ENCODE data around the gene CUEDC1.

Gene CUEDC1

GRCh38 chr17:57956291-57957119, 1.3 kb upstream of the CUEDC1 start:
- no peak overlapping the region for H3K27ac ChIP-seq (ENCODE audit: low read depth, low read length)
- H3K4me1 ChIP-seq (ENCODE audit: control insufficient read depth, insufficient read depth, low read length): peaks cover 26% of the 10 kb centered on the region
- H3K9ac ChIP-seq (ENCODE audit: low read depth, low read length): no peak overlapping the region
- H3K36me3 ChIP-seq (ENCODE audit: control insufficient read depth, insufficient read depth, low read length): no peaks in the 10 kb centered on the region
- peak overlapping the region; percentile 68; the same call in 1 of the 2 replicates for H3K4me3 ChIP-seq (ENCODE audit: low read depth, low read length)
- H3K27me3 ChIP-seq (ENCODE audit: control insufficient read depth, insufficient read depth, low read length): peaks cover 41% of the 10 kb centered on the region
- no peaks in the 10 kb centered on the region for H3K9me3 ChIP-seq (ENCODE audit: control insufficient read depth, insufficient read depth, low read length)

GRCh38 chr17:57954397-57955182, 622 bp downstream of the CUEDC1 start:
- Histone ChIP-seq H3K9me3 (ENCODE audit: control insufficient read depth, insufficient read depth, low read length) (no peaks in the 10 kb centered on the region), H3K4me1 (ENCODE audit: control insufficient read depth, insufficient read depth, low read length) (peaks cover 31% of the 10 kb centered on the region), H3K27ac (ENCODE audit: low read depth, low read length) (peak overlapping the region; percentile 71), H3K27me3 (ENCODE audit: control insufficient read depth, insufficient read depth, low read length) (peaks cover 41% of the 10 kb centered on the region), H3K9ac (ENCODE audit: low read depth, low read length) (no peak overlapping the region), H3K36me3 (ENCODE audit: control insufficient read depth, insufficient read depth, low read length) (no peaks in the 10 kb centered on the region), H3K4me3 (ENCODE audit: low read depth, low read length) (peak overlapping the region; percentile 70)

GRCh38 chr17:57953705-57954396, 1.4 kb downstream of the CUEDC1 start:
- Histone ChIP-seq H3K27ac (ENCODE audit: low read depth, low read length) (peak overlapping the region; percentile 71), H3K4me1 (ENCODE audit: control insufficient read depth, insufficient read depth, low read length) (peaks cover 35% of the 10 kb centered on the region), H3K9me3 (ENCODE audit: control insufficient read depth, insufficient read depth, low read length) (no peaks in the 10 kb centered on the region), H3K4me3 (ENCODE audit: low read depth, low read length) (peak overlapping the region; percentile 70), H3K36me3 (ENCODE audit: control insufficient read depth, insufficient read depth, low read length) (no peaks in the 10 kb centered on the region), H3K9ac (ENCODE audit: low read depth, low read length) (no peak overlapping the region), H3K27me3 (ENCODE audit: control insufficient read depth, insufficient read depth, low read length) (peaks cover 41% of the 10 kb centered on the region)

GRCh38 chr17:57953219-57953618, 2.0 kb downstream of the CUEDC1 start:
- Histone ChIP-seq H3K9ac (ENCODE audit: low read depth, low read length) (no peak overlapping the region), H3K9me3 (ENCODE audit: control insufficient read depth, insufficient read depth, low read length) (no peaks in the 10 kb centered on the region), H3K27ac (ENCODE audit: low read depth, low read length) (no peak overlapping the region), H3K4me1 (ENCODE audit: control insufficient read depth, insufficient read depth, low read length) (peaks cover 39% of the 10 kb centered on the region), H3K4me3 (ENCODE audit: low read depth, low read length) (no peak overlapping the region), H3K27me3 (ENCODE audit: control insufficient read depth, insufficient read depth, low read length) (peaks cover 41% of the 10 kb centered on the region), H3K36me3 (ENCODE audit: control insufficient read depth, insufficient read depth, low read length) (no peaks in the 10 kb centered on the region)

GRCh38 chr17:57949649-57950048, 5.6 kb downstream of the CUEDC1 start:
- Histone ChIP-seq H3K9me3 (ENCODE audit: control insufficient read depth, insufficient read depth, low read length) (no peaks in the 10 kb centered on the region), H3K4me1 (ENCODE audit: control insufficient read depth, insufficient read depth, low read length) (peaks cover 43% of the 10 kb centered on the region), H3K27ac (ENCODE audit: low read depth, low read length) (no peak overlapping the region), H3K4me3 (ENCODE audit: low read depth, low read length) (no peak overlapping the region), H3K27me3 (ENCODE audit: control insufficient read depth, insufficient read depth, low read length) (peaks cover 15% of the 10 kb centered on the region), H3K36me3 (ENCODE audit: control insufficient read depth, insufficient read depth, low read length) (no peaks in the 10 kb centered on the region), H3K9ac (ENCODE audit: low read depth, low read length) (no peak overlapping the region)

GRCh38 chr17:57948555-57949420, 6.4 kb downstream of the CUEDC1 start:
- Histone ChIP-seq H3K36me3 (ENCODE audit: control insufficient read depth, insufficient read depth, low read length) (no peaks in the 10 kb centered on the region), H3K4me3 (ENCODE audit: low read depth, low read length) (no peak overlapping the region), H3K9ac (ENCODE audit: low read depth, low read length) (no peak overlapping the region), H3K27me3 (ENCODE audit: control insufficient read depth, insufficient read depth, low read length) (peaks cover 10% of the 10 kb centered on the region), H3K4me1 (ENCODE audit: control insufficient read depth, insufficient read depth, low read length) (peaks cover 38% of the 10 kb centered on the region), H3K9me3 (ENCODE audit: control insufficient read depth, insufficient read depth, low read length) (no peaks in the 10 kb centered on the region), H3K27ac (ENCODE audit: low read depth, low read length) (peak overlapping the region; percentile 93)

- Histone ChIP-seq H3K27me3 (ENCODE audit: control insufficient read depth, insufficient read depth, low read length) (peaks cover 4% of the 10 kb centered on the region; the same call in 1 of the 2 replicates), H3K4me1 (ENCODE audit: control insufficient read depth, insufficient read depth, low read length) (peaks cover 36% of the 10 kb centered on the region), H3K4me3 (ENCODE audit: low read depth, low read length) (no peak overlapping the region), H3K9me3 (ENCODE audit: control insufficient read depth, insufficient read depth, low read length) (no peaks in the 10 kb centered on the region), H3K27ac (ENCODE audit: low read depth, low read length) (peak overlapping the region; percentile 90), H3K36me3 (ENCODE audit: control insufficient read depth, insufficient read depth, low read length) (no peaks in the 10 kb centered on the region), H3K9ac (ENCODE audit: low read depth, low read length) (no peak overlapping the region)
These were observed 7.0 kb downstream of the CUEDC1 start for GRCh38 chr17:57948169-57948554.

- H3K36me3 ChIP-seq (ENCODE audit: control insufficient read depth, insufficient read depth, low read length): no peaks in the 10 kb centered on the region
- H3K4me3 ChIP-seq (ENCODE audit: low read depth, low read length): no peak overlapping the region
- H3K27me3 ChIP-seq (ENCODE audit: control insufficient read depth, insufficient read depth, low read length): no peaks in the 10 kb centered on the region
- H3K9me3 ChIP-seq (ENCODE audit: control insufficient read depth, insufficient read depth, low read length): no peaks in the 10 kb centered on the region
- H3K27ac ChIP-seq (ENCODE audit: low read depth, low read length): no peak overlapping the region
- H3K4me1 ChIP-seq (ENCODE audit: control insufficient read depth, insufficient read depth, low read length): peaks cover 30% of the 10 kb centered on the region
- H3K9ac ChIP-seq (ENCODE audit: low read depth, low read length): no peak overlapping the region
These were observed 7.8 kb downstream of the CUEDC1 start for GRCh38 chr17:57947369-57947768.

- Histone ChIP-seq H3K36me3 (ENCODE audit: control insufficient read depth, insufficient read depth, low read length) (no peaks in the 10 kb centered on the region), H3K4me3 (ENCODE audit: low read depth, low read length) (no peak overlapping the region), H3K27me3 (ENCODE audit: control insufficient read depth, insufficient read depth, low read length) (no peaks in the 10 kb centered on the region), H3K4me1 (ENCODE audit: control insufficient read depth, insufficient read depth, low read length) (peaks cover 30% of the 10 kb centered on the region), H3K9ac (ENCODE audit: low read depth, low read length) (no peak overlapping the region), H3K9me3 (ENCODE audit: control insufficient read depth, insufficient read depth, low read length) (no peaks in the 10 kb centered on the region), H3K27ac (ENCODE audit: low read depth, low read length) (no peak overlapping the region)
These were observed 8.3 kb downstream of the CUEDC1 start for GRCh38 chr17:57946798-57947358.

All from HUES48 (cell line).